Placental pericyte (primary cell): Measurements from ENCODE around the gene ANKRD6. TPM values are rescaled to one million over a fixed set of nuclear protein-coding genes. Genes with fewer than 3 reads are reported as not detected.

Experiments
- small RNA-seq: library from RNA; depleted of rRNA; stranded (forward); fragments of <200 nt; gene quantifications from one replicate; pipeline ENCODE3, GENCODE V24; 2012; ENCODE audit warnings: low replicate concordance
- total RNA-seq: library from RNA; depleted of rRNA; stranded (reverse); fragments of >200 nt; gene quantifications from 2 replicates; pipeline ENCODE4 v1.2.3, GENCODE V29; 2012

The ANKRD6 gene
- total RNA-seq, result 0.22 and 0.43 TPM in 2 replicates

GRCh38 chr6:89432875-89433251 is at the start of gene ANKRD6:
ANKRD6 (plus strand) TSS chr6:89433152; CDS start chr6:89566977, 133,825 bp downstream.

GRCh38 chr6:89412071-89413005 is 20.6 kb upstream of the ANKRD6 start, which contains the start of gene RRAGD:
RRAGD (minus strand) TSS chr6:89412273; CDS start chr6:89411993, 280 bp downstream.

GRCh38 chr6:89638320-89639195 is 205.6 kb downstream of the ANKRD6 start, which contains the start of gene LYRM2:
LYRM2 (minus strand) TSS chr6:89638747; CDS start chr6:89638716, 31 bp downstream.

Small RNA genes within 50 kb of the gene (small RNA-seq; reads per million reads assigned to genes)
- gene RN7SL11P, result not detected

Other genes with a start within 250 kb of the ANKRD6 start
- gene GABRR1, start 215.8 kb upstream of the ANKRD6 start, total RNA-seq, result not detected in 2 replicates
- 0.14 TPM in 1 of 2 replicates, not detected in the other for gene GABRR2, start 117.9 kb upstream of the ANKRD6 start, total RNA-seq
- gene UBE2J1, start 80.4 kb upstream of the ANKRD6 start, total RNA-seq, result 48.2 and 61.7 TPM in 2 replicates
- 0.22 and 1.4 TPM in 2 replicates for gene RRAGD, start 20.9 kb upstream of the ANKRD6 start, total RNA-seq
- 18.6 and 25.5 TPM in 2 replicates for gene LYRM2, start 205.6 kb downstream of the ANKRD6 start, total RNA-seq